Measurements from ENCODE around the gene KRTAP10-7. TPM values are rescaled to one million over a fixed set of nuclear protein-coding genes. Genes with fewer than 3 reads are reported as not detected.

The KRTAP10-7 gene
- total RNA-seq, 1 donor from 2014 or later = not detected

DNA sequence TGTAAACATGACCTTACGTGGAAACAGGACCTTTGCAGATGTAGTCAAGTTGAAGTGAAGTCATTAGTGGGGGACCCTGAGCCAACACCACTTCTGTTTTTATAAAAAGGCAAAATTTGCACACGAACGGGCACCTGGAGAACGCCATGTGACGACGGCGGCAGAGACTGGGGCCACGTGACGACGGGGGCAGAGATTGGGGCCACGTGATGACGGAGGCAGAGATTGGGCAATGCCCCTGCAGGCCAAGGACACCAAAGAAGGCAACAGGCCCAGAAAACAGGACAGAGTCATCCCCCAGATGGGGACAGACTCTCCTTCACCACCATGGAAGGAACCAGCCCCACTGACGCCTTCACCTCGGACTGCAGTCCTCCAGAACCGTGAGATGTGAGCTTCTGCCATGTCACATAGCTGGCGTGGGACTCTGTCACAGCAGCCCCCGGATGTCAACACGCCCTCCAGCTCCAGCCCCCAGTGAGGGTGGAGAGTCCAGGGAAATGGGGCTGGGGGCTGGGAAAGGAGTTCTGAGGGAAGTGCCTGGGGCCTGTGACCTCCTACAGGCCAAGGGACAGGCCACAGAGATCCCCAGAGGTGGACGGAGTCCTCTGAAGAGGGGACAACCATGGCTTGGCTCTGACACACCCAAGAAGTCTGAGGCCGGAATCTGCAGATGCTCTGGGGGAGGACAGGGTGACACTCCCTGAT is 50.0 kb downstream of the KRTAP10-7 start:
- Histone ChIP-seq H3K36me3 (ENCODE audit: insufficient read depth, low read length) (no peaks in the 10 kb centered on the region), H3K4me1 (ENCODE audit: insufficient read depth, low read length) (no peaks in the 10 kb centered on the region), H3K27ac (ENCODE audit: low read depth, low read length) (no peak overlapping the region), H3K4me2 (ENCODE audit: low read length) (no peak overlapping the region), H3K9me3 (ENCODE audit: insufficient read depth, low read depth, low read length) (peaks cover 6% of the 10 kb centered on the region), H3K9ac (ENCODE audit: low read length) (no peak overlapping the region), H2AFZ (ENCODE audit: low read depth, low read length) (no peak overlapping the region), H3K79me2 (ENCODE audit: insufficient read depth, low read length) (no peaks in the 10 kb centered on the region), H3K27me3 (ENCODE audit: insufficient read depth, low read length) (no peaks in the 10 kb centered on the region), H4K20me1 (ENCODE audit: insufficient read depth, low read length) (no peaks in the 10 kb centered on the region), H3K4me3 (ENCODE audit: insufficient read depth, low read depth, low read length) (no peak overlapping the region)
- no peak overlapping the region for H3K4me3 Mint-ChIP-seq (ENCODE audit: unreplicated experiment)
- TF ChIP-seq, protein P1, sequence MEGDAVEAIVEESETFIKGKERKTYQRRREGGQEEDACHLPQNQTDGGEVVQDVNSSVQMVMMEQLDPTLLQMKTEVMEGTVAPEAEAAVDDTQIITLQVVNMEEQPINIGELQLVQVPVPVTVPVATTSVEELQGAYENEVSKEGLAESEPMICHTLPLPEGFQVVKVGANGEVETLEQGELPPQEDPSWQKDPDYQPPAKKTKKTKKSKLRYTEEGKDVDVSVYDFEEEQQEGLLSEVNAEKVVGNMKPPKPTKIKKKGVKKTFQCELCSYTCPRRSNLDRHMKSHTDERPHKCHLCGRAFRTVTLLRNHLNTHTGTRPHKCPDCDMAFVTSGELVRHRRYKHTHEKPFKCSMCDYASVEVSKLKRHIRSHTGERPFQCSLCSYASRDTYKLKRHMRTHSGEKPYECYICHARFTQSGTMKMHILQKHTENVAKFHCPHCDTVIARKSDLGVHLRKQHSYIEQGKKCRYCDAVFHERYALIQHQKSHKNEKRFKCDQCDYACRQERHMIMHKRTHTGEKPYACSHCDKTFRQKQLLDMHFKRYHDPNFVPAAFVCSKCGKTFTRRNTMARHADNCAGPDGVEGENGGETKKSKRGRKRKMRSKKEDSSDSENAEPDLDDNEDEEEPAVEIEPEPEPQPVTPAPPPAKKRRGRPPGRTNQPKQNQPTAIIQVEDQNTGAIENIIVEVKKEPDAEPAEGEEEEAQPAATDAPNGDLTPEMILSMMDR (IDR thresholded peaks at IDR 0.05; ENCODE audit: insufficient read depth, low read depth, low read length) = no peak
- no peak for TF ChIP-seq EZH2 (IDR thresholded peaks at IDR 0.05; ENCODE audit: insufficient read depth, low read length)
- no peak overlapping the region for H3K27ac Mint-ChIP-seq (ENCODE audit: unreplicated experiment)
- H3K4me1 Mint-ChIP-seq (ENCODE audit: low read depth, unreplicated experiment) = no peaks in the 10 kb centered on the region
- DNase-seq (ENCODE audit: low read depth) = no peak
- no peaks in the 10 kb centered on the region for H3K36me3 Mint-ChIP-seq (ENCODE audit: low read depth, unreplicated experiment)
- FAIRE-seq = no peak
- peaks cover 35% of the 10 kb centered on the region for H3K27me3 Mint-ChIP-seq (ENCODE audit: low read depth, unreplicated experiment)
- peaks cover 18% of the 10 kb centered on the region for H3K9me3 Mint-ChIP-seq (ENCODE audit: unreplicated experiment)

DNA sequence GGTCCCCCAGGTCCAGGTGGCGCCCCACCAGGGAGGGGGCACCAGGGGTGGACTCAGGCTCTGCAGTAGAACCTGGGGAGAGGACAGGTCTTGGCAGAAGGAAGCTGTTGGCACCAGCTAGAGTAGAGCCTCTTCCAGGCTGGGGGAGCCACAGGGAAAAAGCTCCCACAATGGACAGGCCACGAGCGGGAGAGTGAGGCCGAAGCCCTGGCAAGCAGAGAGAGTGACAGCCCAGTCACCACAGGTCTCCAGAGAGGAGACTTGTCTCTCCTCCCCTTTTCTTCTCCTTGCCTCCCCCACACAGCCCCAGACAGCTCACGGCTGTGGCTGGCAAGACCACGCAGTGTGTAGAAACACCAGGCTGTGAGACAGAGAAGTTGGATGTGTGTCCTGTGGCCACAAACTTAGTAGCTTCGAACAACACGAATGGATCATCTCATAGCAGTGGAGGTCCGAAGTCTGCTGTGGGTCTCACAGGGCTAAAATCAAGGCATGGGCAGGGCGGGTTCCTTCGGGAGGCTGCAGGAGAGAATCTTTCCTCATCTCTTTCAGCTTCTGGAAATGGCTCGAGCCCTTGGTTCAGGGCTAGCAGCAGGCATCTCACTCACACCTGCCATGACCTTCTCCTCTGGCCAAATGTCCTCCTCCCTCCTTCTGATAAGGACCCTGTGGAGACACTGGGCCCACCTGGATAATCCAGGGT is 50.7 kb downstream of the KRTAP10-7 start:
- FAIRE-seq = no peak
- no peak overlapping the region for H3K27ac ChIP-seq (ENCODE audit: low read depth, low read length)
- no peak for TF ChIP-seq EZH2 (IDR thresholded peaks at IDR 0.05; ENCODE audit: insufficient read depth, low read length)
- TF ChIP-seq, protein P1 (IDR thresholded peaks at IDR 0.05; ENCODE audit: insufficient read depth, low read depth, low read length) = no peak
- H3K36me3 Mint-ChIP-seq (ENCODE audit: low read depth, unreplicated experiment) = no peaks in the 10 kb centered on the region
- H3K4me3 Mint-ChIP-seq (ENCODE audit: unreplicated experiment) = no peak overlapping the region
- peaks cover 24% of the 10 kb centered on the region for H3K9me3 Mint-ChIP-seq (ENCODE audit: unreplicated experiment)
- no peaks in the 10 kb centered on the region for H3K36me3 ChIP-seq (ENCODE audit: insufficient read depth, low read length)
- H3K27me3 Mint-ChIP-seq (ENCODE audit: low read depth, unreplicated experiment) = peaks cover 39% of the 10 kb centered on the region
- no peak overlapping the region for H3K4me3 ChIP-seq (ENCODE audit: insufficient read depth, low read depth, low read length)
- no peaks in the 10 kb centered on the region for H3K27me3 ChIP-seq (ENCODE audit: insufficient read depth, low read length)
- no peaks in the 10 kb centered on the region for H4K20me1 ChIP-seq (ENCODE audit: insufficient read depth, low read length)
- peaks cover 6% of the 10 kb centered on the region for H3K9me3 ChIP-seq (ENCODE audit: insufficient read depth, low read depth, low read length)
- no peak overlapping the region for H3K4me2 ChIP-seq (ENCODE audit: low read length)
- H2AFZ ChIP-seq (ENCODE audit: low read depth, low read length) = no peak overlapping the region
- H3K9ac ChIP-seq (ENCODE audit: low read length) = no peak overlapping the region
- H3K27ac Mint-ChIP-seq (ENCODE audit: unreplicated experiment) = no peak overlapping the region
- no peak for DNase-seq (ENCODE audit: low read depth)
- H3K4me1 ChIP-seq (ENCODE audit: insufficient read depth, low read length) = no peaks in the 10 kb centered on the region
- no peaks in the 10 kb centered on the region for H3K4me1 Mint-ChIP-seq (ENCODE audit: low read depth, unreplicated experiment)
- H3K79me2 ChIP-seq (ENCODE audit: insufficient read depth, low read length) = no peaks in the 10 kb centered on the region

Other genes with a start within 250 kb of the KRTAP10-7 start
- gene TRPM2, start 247.0 kb upstream of the KRTAP10-7 start, total RNA-seq = 0.48 and 0.79 TPM in 2 replicates
- 5.2 and 5.6 TPM in 2 replicates for gene LRRC3, start 145.1 kb upstream of the KRTAP10-7 start, total RNA-seq
- not detected in 2 replicates for gene KRTAP10-1, start 60.4 kb upstream of the KRTAP10-7 start, total RNA-seq
- not detected in 2 replicates for gene KRTAP10-2, start 49.1 kb upstream of the KRTAP10-7 start, total RNA-seq
- gene KRTAP10-3, start 41.8 kb upstream of the KRTAP10-7 start, total RNA-seq = not detected in 2 replicates
- not detected in 2 replicates for gene KRTAP10-4, start 26.9 kb upstream of the KRTAP10-7 start, total RNA-seq
- not detected in 2 replicates for gene KRTAP10-5, start 20.0 kb upstream of the KRTAP10-7 start, total RNA-seq
- gene KRTAP10-6, start 8.1 kb upstream of the KRTAP10-7 start, total RNA-seq = not detected in 2 replicates
- gene KRTAP10-8, start 11.5 kb downstream of the KRTAP10-7 start, total RNA-seq = not detected in 2 replicates
- gene KRTAP10-9, start 26.5 kb downstream of the KRTAP10-7 start, total RNA-seq = not detected in 2 replicates
- gene KRTAP10-10, start 36.8 kb downstream of the KRTAP10-7 start, total RNA-seq = not detected in 2 replicates
- gene KRTAP10-11, start 45.8 kb downstream of the KRTAP10-7 start, total RNA-seq = not detected in 2 replicates
- gene KRTAP12-4, start 54.1 kb downstream of the KRTAP10-7 start, total RNA-seq = not detected in 2 replicates
- not detected in 2 replicates for gene KRTAP12-3, start 57.3 kb downstream of the KRTAP10-7 start, total RNA-seq
- gene KRTAP12-2, start 66.3 kb downstream of the KRTAP10-7 start, total RNA-seq = not detected in 2 replicates
- gene KRTAP12-1, start 81.6 kb downstream of the KRTAP10-7 start, total RNA-seq = not detected in 2 replicates
- gene KRTAP10-12, start 96.6 kb downstream of the KRTAP10-7 start, total RNA-seq = not detected in 2 replicates
- gene TSPEAR, start 111.0 kb downstream of the KRTAP10-7 start, total RNA-seq = not detected in 2 replicates
- 63.8 and 74.5 TPM in 2 replicates for gene UBE2G2, start 201.2 kb downstream of the KRTAP10-7 start, total RNA-seq
- 72.7 and 83.5 TPM in 2 replicates for gene SUMO3, start 217.5 kb downstream of the KRTAP10-7 start, total RNA-seq

Measured in astrocyte (in vitro differentiated cells and primary cell).